Upper lobe of left lung (tissue), 4 donors: ENCODE results near the gene PYGO2.

ENCODE experiments used
- EP300 ChIP-seq, 4 donors: sonication (generic); formaldehyde crosslinking; IDR thresholded peaks; one replicate each; pipeline ENCODE4 v1.5.1; 2017; ENCODE audit warnings: antibody characterized with exemption in 4 of 4, control low read depth in 2 of 4
- POLR2A ChIP-seq, 4 donors: fragments of 450-650 bp; IDR thresholded peaks; one replicate each; pipeline ENCODE4 v1.5.1; 2016 to 2017; ENCODE audit warnings: antibody characterized with exemption in 4 of 4, mild to moderate bottlenecking in 2 of 4
- POLR2AphosphoS5 ChIP-seq, 2 donors: sonication (generic); formaldehyde crosslinking; IDR thresholded peaks; one replicate each; pipeline ENCODE4 v1.5.1; 2017; ENCODE audit warnings: antibody characterized with exemption in 2 of 2
- TF ChIP-seq, protein P1 (sequence below), 6 experiments: fragments of 450-650 bp in 4 of 6; fragments of 200-600 bp in 2 of 6; sonication (generic) in 2 of 6; IDR thresholded peaks; one replicate each; pipeline ENCODE4 v1.5.1; 2016 to 2019; ENCODE audit warnings: antibody characterized with exemption in 6 of 6

DNA sequence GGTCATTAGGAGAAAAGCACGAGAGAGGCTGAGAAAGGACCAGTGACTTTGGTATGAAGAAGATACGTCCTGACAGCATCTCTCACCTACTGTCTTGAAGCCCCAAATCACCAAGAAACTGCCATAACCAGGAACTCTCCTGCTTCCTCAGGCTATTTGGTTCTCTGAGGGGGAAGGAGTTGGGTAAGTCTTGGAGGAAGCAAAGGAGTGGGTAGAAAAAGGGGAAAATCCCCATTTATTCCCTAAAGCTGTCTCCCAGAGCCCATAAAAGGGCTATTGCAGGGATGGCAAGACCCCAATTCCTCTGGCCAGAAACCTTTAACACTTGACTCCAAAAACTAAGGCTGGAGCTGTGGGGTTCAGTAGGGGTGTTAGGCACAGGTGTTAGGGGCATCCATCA is 3.5 kb downstream of the PYGO2 start:
- TF ChIP-seq POLR2A (IDR thresholded peaks at IDR 0.05): no peak
- TF ChIP-seq, protein P1, sequence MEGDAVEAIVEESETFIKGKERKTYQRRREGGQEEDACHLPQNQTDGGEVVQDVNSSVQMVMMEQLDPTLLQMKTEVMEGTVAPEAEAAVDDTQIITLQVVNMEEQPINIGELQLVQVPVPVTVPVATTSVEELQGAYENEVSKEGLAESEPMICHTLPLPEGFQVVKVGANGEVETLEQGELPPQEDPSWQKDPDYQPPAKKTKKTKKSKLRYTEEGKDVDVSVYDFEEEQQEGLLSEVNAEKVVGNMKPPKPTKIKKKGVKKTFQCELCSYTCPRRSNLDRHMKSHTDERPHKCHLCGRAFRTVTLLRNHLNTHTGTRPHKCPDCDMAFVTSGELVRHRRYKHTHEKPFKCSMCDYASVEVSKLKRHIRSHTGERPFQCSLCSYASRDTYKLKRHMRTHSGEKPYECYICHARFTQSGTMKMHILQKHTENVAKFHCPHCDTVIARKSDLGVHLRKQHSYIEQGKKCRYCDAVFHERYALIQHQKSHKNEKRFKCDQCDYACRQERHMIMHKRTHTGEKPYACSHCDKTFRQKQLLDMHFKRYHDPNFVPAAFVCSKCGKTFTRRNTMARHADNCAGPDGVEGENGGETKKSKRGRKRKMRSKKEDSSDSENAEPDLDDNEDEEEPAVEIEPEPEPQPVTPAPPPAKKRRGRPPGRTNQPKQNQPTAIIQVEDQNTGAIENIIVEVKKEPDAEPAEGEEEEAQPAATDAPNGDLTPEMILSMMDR (IDR thresholded peaks at IDR 0.05): no peak
- no peak for TF ChIP-seq POLR2AphosphoS5 (IDR thresholded peaks at IDR 0.05)
- TF ChIP-seq EP300 (IDR thresholded peaks at IDR 0.05): no peak
